ENCODE data around the gene XYLB.

The XYLB gene

DNA sequence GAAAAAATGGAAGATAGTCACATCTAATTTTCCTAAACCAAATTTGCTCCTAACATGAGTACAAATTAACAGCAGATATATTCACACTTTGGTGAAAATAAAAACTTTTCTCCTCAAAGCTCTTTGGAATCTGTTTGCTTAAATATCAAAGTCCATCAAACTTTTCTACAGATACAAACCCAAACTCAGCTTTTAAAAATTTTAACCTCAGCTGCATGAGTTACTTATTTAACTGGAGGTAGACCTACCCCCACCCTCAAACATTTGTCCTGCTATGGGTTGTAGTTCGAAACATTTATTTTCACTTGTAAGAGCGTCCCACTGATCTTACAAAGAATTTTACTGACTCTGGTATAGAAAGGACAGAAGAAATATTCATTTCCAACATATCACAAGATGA is 8.9 kb upstream of the XYLB start:
- TF ChIP-seq FOXP2 (optimal IDR thresholded peaks at IDR 0.05; ENCODE audit: borderline replicate concordance, extremely low read depth, extremely low read length, insufficient read depth) (no peak), POLR2AphosphoS5 (IDR thresholded peaks at IDR 0.05; ENCODE audit: low read depth, low read length) (no peak), TAF1 (IDR thresholded peaks at IDR 0.05; ENCODE audit: borderline replicate concordance, insufficient read depth, low read length) (no peak), SIN3A (IDR thresholded peaks at IDR 0.05; ENCODE audit: borderline replicate concordance, insufficient read depth, low read length) (no peak)
- TF ChIP-seq, protein P1, sequence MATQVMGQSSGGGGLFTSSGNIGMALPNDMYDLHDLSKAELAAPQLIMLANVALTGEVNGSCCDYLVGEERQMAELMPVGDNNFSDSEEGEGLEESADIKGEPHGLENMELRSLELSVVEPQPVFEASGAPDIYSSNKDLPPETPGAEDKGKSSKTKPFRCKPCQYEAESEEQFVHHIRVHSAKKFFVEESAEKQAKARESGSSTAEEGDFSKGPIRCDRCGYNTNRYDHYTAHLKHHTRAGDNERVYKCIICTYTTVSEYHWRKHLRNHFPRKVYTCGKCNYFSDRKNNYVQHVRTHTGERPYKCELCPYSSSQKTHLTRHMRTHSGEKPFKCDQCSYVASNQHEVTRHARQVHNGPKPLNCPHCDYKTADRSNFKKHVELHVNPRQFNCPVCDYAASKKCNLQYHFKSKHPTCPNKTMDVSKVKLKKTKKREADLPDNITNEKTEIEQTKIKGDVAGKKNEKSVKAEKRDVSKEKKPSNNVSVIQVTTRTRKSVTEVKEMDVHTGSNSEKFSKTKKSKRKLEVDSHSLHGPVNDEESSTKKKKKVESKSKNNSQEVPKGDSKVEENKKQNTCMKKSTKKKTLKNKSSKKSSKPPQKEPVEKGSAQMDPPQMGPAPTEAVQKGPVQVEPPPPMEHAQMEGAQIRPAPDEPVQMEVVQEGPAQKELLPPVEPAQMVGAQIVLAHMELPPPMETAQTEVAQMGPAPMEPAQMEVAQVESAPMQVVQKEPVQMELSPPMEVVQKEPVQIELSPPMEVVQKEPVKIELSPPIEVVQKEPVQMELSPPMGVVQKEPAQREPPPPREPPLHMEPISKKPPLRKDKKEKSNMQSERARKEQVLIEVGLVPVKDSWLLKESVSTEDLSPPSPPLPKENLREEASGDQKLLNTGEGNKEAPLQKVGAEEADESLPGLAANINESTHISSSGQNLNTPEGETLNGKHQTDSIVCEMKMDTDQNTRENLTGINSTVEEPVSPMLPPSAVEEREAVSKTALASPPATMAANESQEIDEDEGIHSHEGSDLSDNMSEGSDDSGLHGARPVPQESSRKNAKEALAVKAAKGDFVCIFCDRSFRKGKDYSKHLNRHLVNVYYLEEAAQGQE (IDR thresholded peaks at IDR 0.05; ENCODE audit: insufficient read depth in 1 of 2, low read depth in 2 of 2, low read length in 2 of 2), result no peak

GRCh38 chr3:38343797-38344594 is 2.6 kb upstream of the XYLB start:
- TF ChIP-seq SIN3A (IDR thresholded peaks at IDR 0.05; ENCODE audit: borderline replicate concordance, insufficient read depth, low read length) (no peak), POLR2AphosphoS5 (IDR thresholded peaks at IDR 0.05; ENCODE audit: low read depth, low read length) (no peak), FOXP2 (optimal IDR thresholded peaks at IDR 0.05; ENCODE audit: borderline replicate concordance, extremely low read depth, extremely low read length, insufficient read depth) (no peak), TAF1 (IDR thresholded peaks at IDR 0.05; ENCODE audit: borderline replicate concordance, insufficient read depth, low read length) (no peak)
- TF ChIP-seq, protein P1 (IDR thresholded peaks at IDR 0.05; ENCODE audit: insufficient read depth in 1 of 2, low read depth in 2 of 2, low read length in 2 of 2), result no peak

- TF ChIP-seq, protein P1 (IDR thresholded peaks at IDR 0.05; ENCODE audit: insufficient read depth in 1 of 2, low read depth in 2 of 2, low read length in 2 of 2), result no peak
- no peak for TF ChIP-seq POLR2AphosphoS5 (IDR thresholded peaks at IDR 0.05; ENCODE audit: low read depth, low read length)
- TF ChIP-seq FOXP2 (optimal IDR thresholded peaks at IDR 0.05; ENCODE audit: borderline replicate concordance, extremely low read depth, extremely low read length, insufficient read depth), result no peak
- no peak for TF ChIP-seq TAF1 (IDR thresholded peaks at IDR 0.05; ENCODE audit: borderline replicate concordance, insufficient read depth, low read length)
These were observed 552 bp upstream of the XYLB start for GRCh38 chr3:38345879-38346586.

- no peak for TF ChIP-seq FOXP2 (optimal IDR thresholded peaks at IDR 0.05; ENCODE audit: borderline replicate concordance, extremely low read depth, extremely low read length, insufficient read depth)
- no peak for TF ChIP-seq TAF1 (IDR thresholded peaks at IDR 0.05; ENCODE audit: borderline replicate concordance, insufficient read depth, low read length)
- no peak for TF ChIP-seq POLR2AphosphoS5 (IDR thresholded peaks at IDR 0.05; ENCODE audit: low read depth, low read length)
- TF ChIP-seq, protein P1 (IDR thresholded peaks at IDR 0.05; ENCODE audit: insufficient read depth in 1 of 2, low read depth in 2 of 2, low read length in 2 of 2), result no peak
- no peak for TF ChIP-seq SIN3A (IDR thresholded peaks at IDR 0.05; ENCODE audit: borderline replicate concordance, insufficient read depth, low read length)
These were observed 1.0 kb downstream of the XYLB start for GRCh38 chr3:38347421-38348200.
